Measurements from ENCODE around the gene EYS. TPM values are rescaled to one million over a fixed set of nuclear protein-coding genes. Genes with fewer than 3 reads are reported as not detected.

EYS gene
- total RNA-seq, 1 experiment from 2014 or later = not detected

GRCh38 chr6:64270083-64270482 is 1436.9 kb downstream of the EYS start:
- H3K4me2 ChIP-seq (ENCODE audit: low read length) = no peak overlapping the region
- no TSS peak for BruUV-seq (replicated peaks)
- no peak for DNase-seq (ENCODE audit: low read depth, low spot score)
- no peak overlapping the region for H3K27ac ChIP-seq (ENCODE audit: low read depth, low read length)
- H3K79me2 ChIP-seq (ENCODE audit: insufficient read depth, low read length) = no peaks in the 10 kb centered on the region
- intact Hi-C loops (cut with micrococcal nuclease) = no loop called here
- TF ChIP-seq EZH2 (IDR thresholded peaks at IDR 0.05) = no peak
- no peak for TF ChIP-seq SP1 (IDR thresholded peaks at IDR 0.05; ENCODE audit: low read depth)
- no peak for TF ChIP-seq ZBTB33 (IDR thresholded peaks at IDR 0.05; ENCODE audit: extremely low read depth, insufficient replicate concordance, low read length)
- no peak for TF ChIP-seq JUND (IDR thresholded peaks at IDR 0.05)
- RAD21 ChIA-PET (ENCODE audit: low non-redundant PET in 1 of 2, low total read pairs in 2 of 2, uncharacterized antibody in 2 of 2, unreplicated experiment in 2 of 2) = no interaction called here
- no peaks in the 10 kb centered on the region for H3K9me2 ChIP-seq (ENCODE audit: insufficient read depth)
- no peak overlapping the region for H3K9ac ChIP-seq (ENCODE audit: low read length)
- H4K20me1 ChIP-seq (ENCODE audit: insufficient read depth) = no peaks in the 10 kb centered on the region
- H2AFZ ChIP-seq (ENCODE audit: low read depth, low read length, poor library complexity, severe bottlenecking) = no peak overlapping the region
- CTCF ChIA-PET = no interaction called here
- no peaks in the 10 kb centered on the region for H3K36me3 ChIP-seq (ENCODE audit: control insufficient read depth in 1 of 2, insufficient read depth in 2 of 2, low read length in 2 of 2)
- H3K27me3 ChIP-seq (ENCODE audit: insufficient read depth, low read length) = no peaks in the 10 kb centered on the region
- H3K4me3 ChIP-seq (replicated peaks in 1 of 2; ENCODE audit: low read depth in 1 of 2, low read length in 2 of 2) = no peak overlapping the region
- ATAC-seq = no peak
- H3K9me3 ChIP-seq (ENCODE audit: control insufficient read depth in 1 of 2, insufficient read depth in 1 of 2, low read depth in 1 of 2, low read length in 2 of 2) = peaks cover 3 to 8% of the 10 kb centered on the region in 2 experiments; a peak in 2 of 4 replicates
- no peaks in the 10 kb centered on the region for H3K4me1 ChIP-seq (ENCODE audit: control insufficient read depth in 1 of 2, insufficient read depth in 2 of 2, low read length in 2 of 2)
- POLR2A ChIA-PET = no interaction called here

- H3K79me2 ChIP-seq (ENCODE audit: insufficient read depth, low read length) = no peaks in the 10 kb centered on the region
- H3K9me2 ChIP-seq (ENCODE audit: insufficient read depth) = no peaks in the 10 kb centered on the region
- ATAC-seq = no peak
- H3K9ac ChIP-seq (ENCODE audit: low read length) = no peak overlapping the region
- CTCF ChIA-PET = no interaction called here
- RAD21 ChIA-PET (ENCODE audit: low non-redundant PET in 1 of 2, low total read pairs in 2 of 2, uncharacterized antibody in 2 of 2, unreplicated experiment in 2 of 2) = no interaction called here
- TF ChIP-seq POLR2A (IDR thresholded peaks at IDR 0.05; ENCODE audit: borderline replicate concordance, extremely low read depth, insufficient read depth, insufficient read length) = no peak
- TF ChIP-seq JUND (IDR thresholded peaks at IDR 0.05) = no peak
- TF ChIP-seq EZH2phosphoT487 (IDR thresholded peaks at IDR 0.05; ENCODE audit: borderline replicate concordance) = no peak
- TF ChIP-seq YY1 (IDR thresholded peaks at IDR 0.05; ENCODE audit: extremely low read depth, insufficient replicate concordance, low read depth, low read length) = no peak
- no peak for TF ChIP-seq EGR1 (IDR thresholded peaks at IDR 0.05; ENCODE audit: low read depth)
- no peak for TF ChIP-seq FOSL1 (IDR thresholded peaks at IDR 0.05; ENCODE audit: low read depth)
- no peak for TF ChIP-seq ELF1 (IDR thresholded peaks at IDR 0.05; ENCODE audit: borderline replicate concordance, low read depth)
- no peak for TF ChIP-seq ZFX (IDR thresholded peaks at IDR 0.05)
- intact Hi-C loops (cut with micrococcal nuclease) = no loop called here
- H3K27ac ChIP-seq (ENCODE audit: low read depth, low read length) = no peak overlapping the region
- no peaks in the 10 kb centered on the region for H3K4me1 ChIP-seq (ENCODE audit: control insufficient read depth in 1 of 2, insufficient read depth in 2 of 2, low read length in 2 of 2)
- no peaks in the 10 kb centered on the region for H4K20me1 ChIP-seq (ENCODE audit: insufficient read depth)
- POLR2A ChIA-PET = no interaction called here
- no peaks in the 10 kb centered on the region for H3K36me3 ChIP-seq (ENCODE audit: control insufficient read depth in 1 of 2, insufficient read depth in 2 of 2, low read length in 2 of 2)
- peaks cover 3 to 4% of the 10 kb centered on the region in 2 experiments; a peak in 2 of 4 replicates for H3K9me3 ChIP-seq (ENCODE audit: control insufficient read depth in 1 of 2, insufficient read depth in 1 of 2, low read depth in 1 of 2, low read length in 2 of 2)
- no peaks in the 10 kb centered on the region for H3K27me3 ChIP-seq (ENCODE audit: insufficient read depth, low read length)
- no peak overlapping the region for H2AFZ ChIP-seq (ENCODE audit: low read depth, low read length, poor library complexity, severe bottlenecking)
- no peak overlapping the region for H3K4me3 ChIP-seq (replicated peaks in 1 of 2; ENCODE audit: low read depth in 1 of 2, low read length in 2 of 2)
- H3K4me2 ChIP-seq (ENCODE audit: low read length) = no peak overlapping the region
- DNase-seq (ENCODE audit: low read depth, low spot score) = no peak
- no TSS peak for BruUV-seq (replicated peaks)
Measured at GRCh38 chr6:64266351-64266821, 1440.6 kb downstream of the EYS start.
